ENCODE measurements around the gene AKNAD1.
A peak's percentile ranks its signal among the peaks of the same experiment; 100 is the strongest.

AKNAD1 gene

GRCh38 chr1:108862698-108863477, 6.0 kb upstream of the AKNAD1 start:
- H3F3A ChIP-seq (ENCODE audit: low read depth): no peaks in the 10 kb centered on the region
- no peaks in the 10 kb centered on the region for H3K79me2 ChIP-seq (ENCODE audit: insufficient read depth, low read length)
- no peaks in the 10 kb centered on the region for H3K9me2 ChIP-seq (replicated peaks; ENCODE audit: low read depth, low read length)
- H3K4me2 ChIP-seq (ENCODE audit: low read depth, low read length, poor library complexity, severe bottlenecking): no peak overlapping the region
- no peaks in the 10 kb centered on the region for H3K9me3 ChIP-seq (ENCODE audit: insufficient read depth, low read depth, low read length)
- H3K4me1 ChIP-seq (ENCODE audit: insufficient read depth, low read length, poor library complexity, severe bottlenecking): peaks cover 31% of the 10 kb centered on the region
- no peaks in the 10 kb centered on the region for H3K27me3 ChIP-seq (ENCODE audit: insufficient read depth, low read length, poor library complexity, severe bottlenecking)
- no peak overlapping the region for H3K4me3 ChIP-seq (ENCODE audit: low read length, poor library complexity, severe bottlenecking)
- no peak overlapping the region for H3K9ac ChIP-seq (ENCODE audit: low read depth, low read length, poor library complexity, severe bottlenecking)
- TF ChIP-seq EZH2phosphoT487 (IDR thresholded peaks at IDR 0.05; ENCODE audit: borderline replicate concordance) (no peak), CTCF (conservative IDR thresholded peaks at IDR 0.05; ENCODE audit: low read length) (no peak)
- H2AFZ ChIP-seq (ENCODE audit: low read length): peak overlapping the region; percentile 78
- H3K36me3 ChIP-seq (ENCODE audit: insufficient read depth, low read length): no peaks in the 10 kb centered on the region
- H4K20me1 ChIP-seq (ENCODE audit: insufficient read depth, low read length, poor library complexity, severe bottlenecking): no peaks in the 10 kb centered on the region

GRCh38 chr1:108862017-108862610, 5.2 kb upstream of the AKNAD1 start:
- H3K79me2 ChIP-seq (ENCODE audit: insufficient read depth, low read length): no peaks in the 10 kb centered on the region
- peaks cover 35% of the 10 kb centered on the region for H3K4me1 ChIP-seq (ENCODE audit: insufficient read depth, low read length, poor library complexity, severe bottlenecking)
- H3K9ac ChIP-seq (ENCODE audit: low read depth, low read length, poor library complexity, severe bottlenecking): no peak overlapping the region
- peak overlapping the region; percentile 29; the same call in 1 of the 2 replicates for H2AFZ ChIP-seq (ENCODE audit: low read length)
- H3K4me2 ChIP-seq (ENCODE audit: low read depth, low read length, poor library complexity, severe bottlenecking): no peak overlapping the region
- no peaks in the 10 kb centered on the region for H3K36me3 ChIP-seq (ENCODE audit: insufficient read depth, low read length)
- no peaks in the 10 kb centered on the region for H3K27me3 ChIP-seq (ENCODE audit: insufficient read depth, low read length, poor library complexity, severe bottlenecking)
- no peak overlapping the region for H3K4me3 ChIP-seq (ENCODE audit: low read length, poor library complexity, severe bottlenecking)
- TF ChIP-seq EZH2phosphoT487 (IDR thresholded peaks at IDR 0.05; ENCODE audit: borderline replicate concordance) (no peak), CTCF (conservative IDR thresholded peaks at IDR 0.05; ENCODE audit: low read length) (no peak)
- H3F3A ChIP-seq (ENCODE audit: low read depth): no peaks in the 10 kb centered on the region
- H3K9me3 ChIP-seq (ENCODE audit: insufficient read depth, low read depth, low read length): no peaks in the 10 kb centered on the region
- no peaks in the 10 kb centered on the region for H4K20me1 ChIP-seq (ENCODE audit: insufficient read depth, low read length, poor library complexity, severe bottlenecking)
- no peaks in the 10 kb centered on the region for H3K9me2 ChIP-seq (replicated peaks; ENCODE audit: low read depth, low read length)

GRCh38 chr1:108861566-108861965, 4.7 kb upstream of the AKNAD1 start:
- no peaks in the 10 kb centered on the region for H3F3A ChIP-seq (ENCODE audit: low read depth)
- no peaks in the 10 kb centered on the region for H4K20me1 ChIP-seq (ENCODE audit: insufficient read depth, low read length, poor library complexity, severe bottlenecking)
- no peak overlapping the region for H3K4me3 ChIP-seq (ENCODE audit: low read length, poor library complexity, severe bottlenecking)
- H3K9me2 ChIP-seq (replicated peaks; ENCODE audit: low read depth, low read length): no peaks in the 10 kb centered on the region
- H3K79me2 ChIP-seq (ENCODE audit: insufficient read depth, low read length): no peaks in the 10 kb centered on the region
- no peak overlapping the region for H3K9ac ChIP-seq (ENCODE audit: low read depth, low read length, poor library complexity, severe bottlenecking)
- H2AFZ ChIP-seq (ENCODE audit: low read length): peak overlapping the region; percentile 29; the same call in 1 of the 2 replicates
- H3K4me2 ChIP-seq (ENCODE audit: low read depth, low read length, poor library complexity, severe bottlenecking): no peak overlapping the region
- peaks cover 41% of the 10 kb centered on the region for H3K4me1 ChIP-seq (ENCODE audit: insufficient read depth, low read length, poor library complexity, severe bottlenecking)
- no peaks in the 10 kb centered on the region for H3K36me3 ChIP-seq (ENCODE audit: insufficient read depth, low read length)
- no peaks in the 10 kb centered on the region for H3K27me3 ChIP-seq (ENCODE audit: insufficient read depth, low read length, poor library complexity, severe bottlenecking)
- H3K9me3 ChIP-seq (ENCODE audit: insufficient read depth, low read depth, low read length): no peaks in the 10 kb centered on the region
- TF ChIP-seq CTCF (conservative IDR thresholded peaks at IDR 0.05; ENCODE audit: low read length): no peak
- TF ChIP-seq EZH2phosphoT487 (IDR thresholded peaks at IDR 0.05; ENCODE audit: borderline replicate concordance): no peak
